GM12878 (cell line): ENCODE data around the gene DYNLT2. TPM values are rescaled to one million over a fixed set of nuclear protein-coding genes. Genes with fewer than 3 reads are reported as not detected.
A peak's percentile ranks its signal among the peaks of the same experiment; 100 is the strongest.

ENCODE experiments used
- ATF2 ChIP-seq: IDR thresholded peaks from 2 replicates; pipeline ENCODE4 v1.6.1; 2012; ENCODE audit warnings: low read length, inconsistent platforms
- BCL11A ChIP-seq: IDR thresholded peaks from 2 replicates; pipeline ENCODE4 v1.6.1; 2011; ENCODE audit warnings: low read depth, low read length
- CEBPB ChIP-seq, 2 experiments: fragments of 150-350 bp in 1 of 2; IDR thresholded peaks; 2 replicates each; pipeline ENCODE4 v1.6.1; 2012 to 2014; ENCODE audit warnings: low read depth in 2 of 2, low read length in 2 of 2, borderline replicate concordance in 1 of 2, inconsistent platforms in 1 of 2
- EGR1 ChIP-seq, 2 experiments: IDR thresholded peaks; 1 replicate in 1 of 2; 2 replicates in 1 of 2; pipeline ENCODE4 v1.6.1; 2011 to 2012; ENCODE audit warnings: low read depth in 2 of 2, low read length in 2 of 2, borderline replicate concordance in 1 of 2, mild to moderate bottlenecking in 1 of 2, moderate library complexity in 1 of 2
- EP300 ChIP-seq, 2 experiments: fragments of 150-350 bp in 1 of 2; IDR thresholded peaks; 2 replicates each; pipeline ENCODE4 v1.6.1; 2011 to 2012; ENCODE audit warnings: low read depth in 2 of 2, low read length in 2 of 2, borderline replicate concordance in 1 of 2, improper control_type of control experiment in 1 of 2, inconsistent platforms in 1 of 2; ENCODE audit not compliant: control insufficient read depth in 1 of 2
- FOS ChIP-seq: IDR thresholded peaks from 3 replicates; pipeline ENCODE4 v1.6.1; 2011; ENCODE audit warnings: borderline replicate concordance; ENCODE audit not compliant: insufficient read length; ENCODE audit errors: extremely low read depth
- HDGF ChIP-seq: fragments of 450-650 bp; IDR thresholded peaks from 2 replicates; pipeline ENCODE4 v1.6.1; 2016; ENCODE audit warnings: antibody characterized with exemption
- JUND ChIP-seq: IDR thresholded peaks from 2 replicates; pipeline ENCODE4 v1.6.1; 2012; ENCODE audit warnings: low read depth, mild to moderate bottlenecking, low read length, improper control_type of control experiment, moderate library complexity
- MTA2 ChIP-seq: fragments of 450-650 bp; IDR thresholded peaks from 2 replicates; pipeline ENCODE4 v1.6.1; 2016; ENCODE audit warnings: low read depth, mild to moderate bottlenecking, moderate library complexity
- MTA3 ChIP-seq: IDR thresholded peaks from 2 replicates; pipeline ENCODE4 v1.6.1; 2012; ENCODE audit warnings: low read length, inconsistent platforms, borderline replicate concordance
- MXI1 ChIP-seq: fragments of 150-350 bp; IDR thresholded peaks from 2 replicates; pipeline ENCODE4 v1.6.1; 2011; ENCODE audit warnings: low read depth, mild to moderate bottlenecking, inconsistent platforms, low read length, improper control_type of control experiment
- MYB ChIP-seq: fragments of 150-350 bp; IDR thresholded peaks from 2 replicates; pipeline ENCODE4 v1.6.1; 2014; ENCODE audit warnings: mild to moderate bottlenecking, low read depth, low read length, borderline replicate concordance
- NBN ChIP-seq: fragments of 450-650 bp; IDR thresholded peaks from 2 replicates; pipeline ENCODE4 v1.6.1; 2016
- NFIC ChIP-seq: IDR thresholded peaks from 2 replicates; pipeline ENCODE4 v1.6.1; 2012; ENCODE audit warnings: low read depth, mild to moderate bottlenecking, inconsistent platforms, low read length, moderate library complexity
- NFXL1 ChIP-seq: fragments of 450-650 bp; IDR thresholded peaks from 2 replicates; pipeline ENCODE4 v1.6.1; 2017; ENCODE audit warnings: antibody characterized with exemption, mild to moderate bottlenecking, borderline replicate concordance
- NR2C2 ChIP-seq: IDR thresholded peaks from 2 replicates; pipeline ENCODE4 v1.6.1; 2011; ENCODE audit warnings: borderline replicate concordance, low read depth; ENCODE audit not compliant: control insufficient read depth, insufficient read length
- NRF1 ChIP-seq: conservative IDR thresholded peaks from 2 replicates; pipeline ENCODE4 v1.6.1; 2011; ENCODE audit warnings: mild to moderate bottlenecking, low read depth, low read length, improper control_type of control experiment
- PAX5 ChIP-seq: IDR thresholded peaks from 2 replicates; pipeline ENCODE4 v1.6.1; 2011; ENCODE audit warnings: low read depth, low read length, borderline replicate concordance
- POLR2A ChIP-seq: IDR thresholded peaks from 2 replicates; pipeline ENCODE4 v1.6.1; 2011; ENCODE audit warnings: low read depth, mild to moderate bottlenecking, low read length
- RELB ChIP-seq: fragments of 450-650 bp; IDR thresholded peaks from 2 replicates; pipeline ENCODE4 v1.6.1; 2017; ENCODE audit warnings: low read depth, mild to moderate bottlenecking, moderate library complexity
- RFX5 ChIP-seq: IDR thresholded peaks from 2 replicates; pipeline ENCODE4 v1.6.1; 2011; ENCODE audit warnings: low read depth, low read length, improper control_type of control experiment
- RUNX3 ChIP-seq: IDR thresholded peaks from 2 replicates; pipeline ENCODE4 v1.6.1; 2012; ENCODE audit warnings: low read length, inconsistent platforms
- SP1 ChIP-seq: IDR thresholded peaks from one replicate; pipeline ENCODE4 v1.6.1; 2011; ENCODE audit warnings: low read depth, low read length
- SREBF1 ChIP-seq: IDR thresholded peaks from 2 replicates; pipeline ENCODE4 v1.6.1; 2012; ENCODE audit warnings: mild to moderate bottlenecking, low read length
- TARDBP ChIP-seq: IDR thresholded peaks from 2 replicates; pipeline ENCODE4 v1.6.1; 2016; ENCODE audit warnings: borderline replicate concordance
- YBX1 ChIP-seq: fragments of 450-650 bp; IDR thresholded peaks from 2 replicates; pipeline ENCODE4 v1.6.1; 2016; ENCODE audit warnings: antibody characterized with exemption
- ZNF207 ChIP-seq: fragments of 450-650 bp; IDR thresholded peaks from 2 replicates; pipeline ENCODE4 v1.6.1; 2014; ENCODE audit warnings: antibody characterized with exemption, mild to moderate bottlenecking, borderline replicate concordance
- ZNF217 ChIP-seq: fragments of 450-650 bp; IDR thresholded peaks from 2 replicates; pipeline ENCODE4 v1.6.1; 2017; ENCODE audit warnings: antibody characterized with exemption, mild to moderate bottlenecking
- ZNF384 ChIP-seq: IDR thresholded peaks from 2 replicates; pipeline ENCODE4 v1.6.1; 2012; ENCODE audit warnings: low read depth, mild to moderate bottlenecking, low read length, improper control_type of control experiment, borderline replicate concordance
- polyA plus RNA-seq, 11 experiments: library from polyadenylated mRNA; depleted of rRNA in 4 of 11; unstranded in 6 of 11; stranded (reverse) in 5 of 11; fragments of >200 nt; fragmentation: Nextera tagmentation in 4 of 11; fragmentation: Illumina TruSeq in 1 of 11; extraction: Ambion mirVana in 4 of 11; extraction: Trizol in 1 of 11; gene quantifications; 1 replicate in 1 of 11; 2 replicates in 10 of 11; pipeline versions ENCODE4 v1.2.1 to v1.2.3, GENCODE V29; 2011 to 2016; ENCODE audit warnings: inconsistent platforms in 2 of 11, missing spikeins in 2 of 11, low read depth in 1 of 11
- total RNA-seq, 4 experiments: library from RNA; depleted of rRNA in 3 of 4; stranded (reverse); fragments of >200 nt in 3 of 4; fragmentation: Illumina TruSeq in 1 of 4; extraction: Trizol in 1 of 4; gene quantifications; 2 replicates each; pipeline versions ENCODE4 v1.2.1 to v1.2.3, GENCODE V29; 2013 to 2021

Gene DYNLT2
- total and polyA plus RNA-seq, 10 of the 15 experiments (the other 5 are each of a cell fraction or from before 2014, with no cell fraction given) = 2.2 to 5.9 (median 5.4) TPM

GRCh38 chr6:169701954-169702839 lies 49.2 kb downstream of the DYNLT2 start, which contains the start of the genes C6orf120 and WDR27 (continued):
- no peak for TF ChIP-seq ZNF384
- TF ChIP-seq EGR1 (IDR thresholded peaks at IDR 0.05; ENCODE audit: borderline replicate concordance in 1 of 2, low read depth in 2 of 2, low read length in 2 of 2) = peak in 1 of 2 experiments; percentile 83; a peak in 2 of 3 replicates
- no peak for TF ChIP-seq MTA2
- no peak for TF ChIP-seq ZNF217
- peak; percentile 54; the same call in 1 of the 2 replicates for TF ChIP-seq NBN
- peak; percentile 60; the same call in 1 of the 2 replicates for TF ChIP-seq HDGF
- TF ChIP-seq SP1 = peak; percentile 32
- 0 out of 2 replicates have a peak, but pooled peaks have one; percentile 15 for TF ChIP-seq RELB
- no peak for TF ChIP-seq EP300 (IDR thresholded peaks at IDR 0.05; ENCODE audit: borderline replicate concordance in 1 of 2, control insufficient read depth in 1 of 2, low read depth in 2 of 2, low read length in 2 of 2)
- TF ChIP-seq BCL11A = no peak
- TF ChIP-seq POLR2A = peak; percentile 98
- TF ChIP-seq MXI1 = peak; percentile 98
- TF ChIP-seq RFX5 = no peak
- no peak for TF ChIP-seq CEBPB (IDR thresholded peaks at IDR 0.05; ENCODE audit: borderline replicate concordance in 1 of 2, low read depth in 2 of 2, low read length in 2 of 2)
- TF ChIP-seq NFXL1 = no peak
- TF ChIP-seq PAX5 = no peak; the same call in 1 of the 2 replicates
- TF ChIP-seq ZNF207 = no peak; the same call in 1 of the 2 replicates
- no peak for TF ChIP-seq NFIC
- no peak for TF ChIP-seq FOS
- TF ChIP-seq NR2C2 = no peak
- peak; percentile 50; the same call in 1 of the 2 replicates for TF ChIP-seq RUNX3
- no peak for TF ChIP-seq MYB
- no peak for TF ChIP-seq SREBF1
- TF ChIP-seq MTA3 = no peak
- TF ChIP-seq ATF2 = no peak
- no peak; the same call in 1 of the 2 replicates for TF ChIP-seq NRF1
- TF ChIP-seq YBX1 = no peak
- no peak for TF ChIP-seq TARDBP
- TF ChIP-seq JUND = no peak
